ENCODE data around the gene CBR1. TPM values are rescaled to one million over a fixed set of nuclear protein-coding genes. Genes with fewer than 3 reads are reported as not detected.

CBR1 gene
- total and polyA plus RNA-seq, 2 of the 13 experiments (the other 11 are each of a cell fraction or from before 2014, with no cell fraction given) = 33.7 to 38.7 TPM

Small RNA genes lying within 50 kb of the gene (small RNA-seq; reads per million reads assigned to genes)
- 0 reads per million in 3 experiments for gene RNU6-992P (ENCODE audit: insufficient read depth in 2 of 3, insufficient read length in 3 of 3, low read depth in 2 of 3, low replicate concordance in 1 of 3)

Other genes starting within 250 kb of the CBR1 start
- gene SETD4, start 9.5 kb upstream of the CBR1 start, total RNA-seq (2016; rRNA removed; fragmentation: Illumina TruSeq; extraction: Trizol) = 11.9 and 14.4 TPM in 2 replicates
- gene SETD4, start 9.5 kb upstream of the CBR1 start, polyA plus RNA-seq (2011; rRNA removed) = 7.1 and 8.4 TPM in 2 replicates
- not detected in 2 replicates for gene CBR3, start 65.1 kb downstream of the CBR1 start, total RNA-seq (2016; rRNA removed; fragmentation: Illumina TruSeq; extraction: Trizol)
- gene CBR3, start 65.1 kb downstream of the CBR1 start, polyA plus RNA-seq (2011; rRNA removed) = not detected in 2 replicates
- 2.8 and 3.0 TPM in 2 replicates for gene DOP1B, start 86.8 kb downstream of the CBR1 start, total RNA-seq (2016; rRNA removed; fragmentation: Illumina TruSeq; extraction: Trizol)
- 2.3 and 3.2 TPM in 2 replicates for gene DOP1B, start 86.8 kb downstream of the CBR1 start, polyA plus RNA-seq (2011; rRNA removed)